Thymus (tissue), 11 donors: ENCODE results near the gene TOP2B. TPM values are rescaled to one million over a fixed set of nuclear protein-coding genes. Genes with fewer than 3 reads are reported as not detected.

Experiments used
- DNase-seq, 9 donors: peaks; one replicate each; pipeline ENCODE4 v3.0.0-alpha.2; 2013; ENCODE audit warnings: low spot score in 9 of 9, low read depth in 6 of 9, missing footprints in 1 of 9
- H3K27ac ChIP-seq, 2 donors: one replicate each; pipeline ENCODE4 v1.5.1; 2013; ENCODE audit warnings: control low read depth in 1 of 2, low read depth in 1 of 2, low read length in 1 of 2, mild to moderate bottlenecking in 1 of 2, moderate library complexity in 1 of 2
- H3K27me3 ChIP-seq, 2 donors: one replicate each; pipeline ENCODE4 v1.5.1; 2013; ENCODE audit warnings: low read length in 1 of 2; ENCODE audit not compliant: control insufficient read depth in 2 of 2, insufficient read depth in 1 of 2
- H3K36me3 ChIP-seq, 2 donors: one replicate each; pipeline ENCODE4 v1.5.1; 2013; ENCODE audit warnings: low read length in 1 of 2, mild to moderate bottlenecking in 1 of 2, moderate library complexity in 1 of 2; ENCODE audit not compliant: control insufficient read depth in 2 of 2, insufficient read depth in 2 of 2
- H3K4me1 ChIP-seq, 2 donors: one replicate each; pipeline ENCODE4 v1.5.1; 2013; ENCODE audit warnings: low read length in 2 of 2; ENCODE audit not compliant: control insufficient read depth in 2 of 2, insufficient read depth in 2 of 2
- H3K4me3 ChIP-seq, 2 donors: one replicate each; pipeline ENCODE4 v1.5.1; 2013; ENCODE audit warnings: low read length in 2 of 2, control low read depth in 1 of 2, mild to moderate bottlenecking in 1 of 2
- H3K9me3 ChIP-seq, 2 donors: one replicate each; pipeline ENCODE4 v1.5.1; 2013; ENCODE audit warnings: low read length in 1 of 2, mild to moderate bottlenecking in 1 of 2; ENCODE audit not compliant: control insufficient read depth in 2 of 2, insufficient read depth in 1 of 2
- WGBS: extraction: QIAGEN DNeasy Blood & Tissue Kit; methylation state at CpG from one replicate; pipeline ENCODE4 v1.1.7; 2013; 5-methylcytosine and 5-hydroxymethylcytosine counted together
- polyA plus RNA-seq: library from polyadenylated mRNA; stranded (reverse); fragments of 200-250 nt; gene quantifications from one replicate; pipeline ENCODE4 v1.2.3, GENCODE V29; 2013
- total RNA-seq: library from RNA; stranded (reverse); fragments of 120-200 nt; gene quantifications from one replicate; pipeline ENCODE4 v1.2.4, GENCODE V29; 2013
- donor health status: healthy.

Gene TOP2B
- total and polyA plus RNA-seq, 2 donors = 122 to 186 TPM

DNA sequence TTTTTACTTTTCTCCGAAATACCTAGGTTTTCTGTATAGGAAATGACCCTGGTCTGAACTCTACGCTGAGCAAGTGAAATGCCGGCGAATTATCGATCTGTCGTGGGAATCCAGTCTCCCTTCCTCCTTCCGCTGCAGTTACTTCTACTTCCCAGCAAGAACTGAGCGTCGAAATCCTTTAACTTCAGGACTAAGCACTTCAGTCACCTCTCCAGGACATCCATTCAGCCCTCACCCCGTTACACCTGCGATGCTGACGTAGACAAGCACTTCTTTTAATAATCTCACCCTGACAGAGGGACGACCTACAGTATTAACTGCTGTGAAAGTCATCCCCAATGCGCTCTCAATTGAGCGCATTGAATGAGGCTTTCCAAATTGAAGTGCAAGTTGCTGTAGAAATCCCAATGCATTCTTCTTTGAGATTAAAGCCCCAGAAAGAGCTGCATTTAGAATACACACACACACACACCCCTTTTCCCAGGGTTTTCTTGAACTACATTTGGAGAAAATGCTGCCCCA is 1.3 kb downstream of the TOP2B start:
- peak in 3 of 9 donors; percentile 36 to 58 (median 52) for DNase-seq
- WGBS = under 1% methylated on average over 15 of the region's 15 CpGs
- Histone ChIP-seq H3K4me1 (peaks cover 13 to 14% of the 10 kb centered on the region in 2 donors), H3K36me3 (no peaks in the 10 kb centered on the region), H3K27me3 (no peaks in the 10 kb centered on the region), H3K9me3 (no peaks in the 10 kb centered on the region), H3K27ac (peak overlapping the region; percentile 80 to 99), H3K4me3 (peak overlapping the region; percentile 62 to 97)

DNA sequence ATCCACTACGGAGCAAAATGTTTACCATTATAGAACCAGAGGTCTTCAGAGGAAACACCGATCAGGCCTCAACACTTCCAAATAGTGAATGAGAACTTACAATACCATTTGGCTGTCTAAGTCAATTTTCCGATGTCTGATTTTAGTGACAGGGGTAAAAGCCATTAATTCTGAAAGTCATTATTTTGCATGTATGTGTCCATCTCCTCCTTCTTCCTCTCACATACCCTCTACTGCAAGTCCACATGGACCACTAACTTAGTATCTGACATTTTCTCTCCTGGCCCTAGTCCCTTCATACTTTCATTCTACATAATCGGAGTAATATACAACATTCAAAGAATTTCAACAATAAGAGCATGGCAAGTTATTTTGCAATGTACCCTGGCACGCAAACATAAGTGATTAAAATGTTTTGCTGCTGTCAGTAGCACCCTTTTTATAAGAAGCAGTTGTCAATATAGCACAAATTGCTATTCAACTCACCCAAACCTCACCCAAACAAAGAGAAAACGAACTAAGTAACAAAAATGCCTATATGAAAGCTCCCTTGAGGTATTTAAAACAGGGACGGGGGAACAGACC is 1.9 kb downstream of the TOP2B start:
- Histone ChIP-seq H3K27ac (peak overlapping the region in 1 of 2 donors; percentile 80), H3K36me3 (no peaks in the 10 kb centered on the region), H3K9me3 (no peaks in the 10 kb centered on the region), H3K4me1 (peaks cover 13 to 14% of the 10 kb centered on the region in 2 donors), H3K27me3 (no peaks in the 10 kb centered on the region), H3K4me3 (peak overlapping the region; percentile 62 to 97)
- peak in 1 of 9 donors; percentile 27 for DNase-seq
- 19% methylated on average over 7 of the region's 7 CpGs for WGBS

DNA sequence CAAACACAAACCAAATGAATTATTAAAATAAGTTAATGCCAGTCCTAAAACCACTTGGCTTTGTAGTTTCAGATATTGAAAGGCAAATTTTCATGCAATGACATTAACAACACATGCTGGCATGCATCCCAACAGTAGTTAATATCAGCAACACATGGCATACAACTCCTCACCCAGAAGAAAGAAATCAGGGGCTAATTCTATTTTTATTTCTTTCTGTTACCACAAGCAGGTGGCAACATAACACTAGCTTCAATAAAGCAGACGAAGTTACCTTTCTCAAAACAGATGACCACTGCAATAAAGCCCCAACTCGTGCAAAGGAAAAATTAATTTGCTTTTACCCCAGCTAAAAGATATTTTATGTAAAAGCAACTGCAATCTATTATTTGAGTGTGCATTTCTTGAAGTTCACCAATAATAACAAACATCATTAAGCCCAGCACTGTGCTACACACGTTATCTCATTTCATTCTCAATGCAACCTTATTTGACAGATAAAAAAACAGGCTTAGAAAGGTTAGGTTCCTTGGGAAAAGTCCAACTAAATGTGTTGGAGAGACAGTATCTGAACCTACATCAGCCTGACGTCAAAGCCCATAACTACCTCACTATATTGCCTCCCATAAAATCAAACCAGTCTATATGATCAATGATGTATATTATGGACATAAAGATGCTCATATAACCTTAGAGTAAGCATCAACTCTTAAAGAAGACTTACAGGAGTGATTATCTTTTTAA is 2.8 kb downstream of the TOP2B start:
- peaks cover 13 to 14% of the 10 kb centered on the region in 2 donors for H3K4me1 ChIP-seq
- WGBS = 19% methylated on average over 4 of the region's 4 CpGs

DNA sequence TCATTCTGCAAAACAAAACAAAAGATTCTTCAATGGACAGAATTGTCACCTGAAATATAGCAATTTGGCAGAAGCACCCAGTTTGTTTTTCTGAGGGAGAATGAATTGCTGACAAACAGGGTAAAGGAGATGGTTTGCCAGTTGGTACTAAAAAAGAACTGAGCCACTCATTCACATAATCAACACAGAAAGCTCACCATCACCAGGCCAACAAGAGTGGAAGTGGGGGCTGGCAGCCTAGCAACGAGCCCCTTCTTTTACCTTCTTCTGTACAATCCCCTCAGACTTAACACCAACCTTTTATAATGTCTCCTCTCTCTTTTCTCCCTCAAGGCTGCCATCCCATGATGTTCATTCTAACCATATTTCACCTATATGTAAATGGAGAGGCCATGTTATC is 5.9 kb downstream of the TOP2B start:
- Histone ChIP-seq H3K9me3 (no peaks in the 10 kb centered on the region), H3K4me3 (no peak overlapping the region), H3K27ac (no peak overlapping the region), H3K36me3 (no peaks in the 10 kb centered on the region), H3K27me3 (no peaks in the 10 kb centered on the region), H3K4me1 (peaks cover 5 to 7% of the 10 kb centered on the region in 2 donors)
- DNase-seq = no peak
- 58% methylated on average over 1 of the region's 1 CpG for WGBS

More for the DNA sequence above, 2.8 kb downstream of the TOP2B start:
- H3K9me3 ChIP-seq = no peaks in the 10 kb centered on the region
- H3K36me3 ChIP-seq = no peaks in the 10 kb centered on the region
- DNase-seq = no peak
- peak overlapping the region in 1 of 2 donors; percentile 24 for H3K4me3 ChIP-seq
- no peak overlapping the region for H3K27ac ChIP-seq
- H3K27me3 ChIP-seq = no peaks in the 10 kb centered on the region

DNA sequence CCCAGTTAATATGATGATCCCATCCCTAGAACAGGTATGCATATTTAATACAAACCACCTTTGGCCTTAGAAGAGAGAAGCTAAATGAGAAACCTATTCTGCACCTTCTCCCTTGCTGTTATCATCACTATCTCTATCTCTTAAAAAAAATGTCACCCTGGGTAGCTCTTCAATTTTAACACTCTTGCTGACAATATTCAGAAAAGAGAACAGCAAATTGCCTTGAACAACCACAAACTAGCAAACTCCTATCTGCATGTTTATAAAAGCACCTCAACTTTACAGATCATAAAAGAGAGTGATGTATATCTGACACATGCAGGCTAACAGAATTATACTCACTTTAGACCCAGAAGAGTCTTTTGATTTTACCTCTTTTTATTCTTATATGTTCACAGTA is 7.4 kb downstream of the TOP2B start:
- H3K27me3 ChIP-seq = no peaks in the 10 kb centered on the region
- H3K4me1 ChIP-seq = peaks cover 3 to 5% of the 10 kb centered on the region in 2 donors
- no peaks in the 10 kb centered on the region for H3K9me3 ChIP-seq
- H3K4me3 ChIP-seq = no peak overlapping the region
- no peak for DNase-seq
- no peaks in the 10 kb centered on the region for H3K36me3 ChIP-seq
- H3K27ac ChIP-seq = no peak overlapping the region

DNA sequence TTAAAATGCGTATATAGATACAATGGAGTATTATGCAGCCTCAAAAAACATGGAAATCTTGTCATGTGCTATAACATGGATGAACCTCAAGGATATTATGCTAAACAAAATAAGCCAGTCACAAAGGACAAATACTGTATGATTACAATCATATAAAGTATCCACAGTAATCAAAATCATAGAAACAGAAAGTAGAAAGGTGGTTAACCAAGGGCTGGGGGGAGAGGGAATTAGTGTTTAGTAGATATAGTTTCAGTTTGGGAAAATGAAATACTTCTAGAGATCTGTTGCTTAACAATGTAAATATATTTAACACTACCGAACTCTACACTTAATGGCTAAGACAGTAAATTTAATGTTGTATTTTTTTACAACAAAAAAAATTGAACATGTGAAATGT is 9.0 kb downstream of the TOP2B start:
- DNase-seq = no peak
- no peaks in the 10 kb centered on the region for H3K9me3 ChIP-seq
- H3K4me1 ChIP-seq = no peaks in the 10 kb centered on the region
- H3K4me3 ChIP-seq = no peak overlapping the region
- H3K27me3 ChIP-seq = no peaks in the 10 kb centered on the region
- WGBS = 72% methylated on average over 2 of the region's 2 CpGs
- H3K36me3 ChIP-seq = no peaks in the 10 kb centered on the region
- H3K27ac ChIP-seq = no peak overlapping the region

DNA sequence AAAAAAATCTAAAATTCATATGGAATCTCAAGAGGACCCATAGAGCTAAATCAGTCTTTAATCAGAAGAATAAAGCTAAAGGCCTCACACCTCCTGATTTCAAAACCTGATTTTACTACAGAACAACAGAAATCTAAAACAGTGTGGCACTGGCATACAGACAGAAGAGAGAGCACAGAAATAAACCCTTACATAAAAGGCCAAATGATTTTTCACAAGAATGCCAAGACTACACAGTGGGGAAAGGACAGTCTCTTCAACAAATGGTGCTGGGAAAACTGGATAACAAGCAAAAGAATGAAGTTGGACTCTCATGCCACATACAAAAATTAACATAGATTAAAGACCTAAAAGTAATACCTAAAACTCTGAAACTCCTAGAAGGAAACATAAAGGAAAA is 10.1 kb downstream of the TOP2B start:
- no peaks in the 10 kb centered on the region for H3K9me3 ChIP-seq
- no peaks in the 10 kb centered on the region for H3K27me3 ChIP-seq
- no peak overlapping the region for H3K27ac ChIP-seq
- H3K36me3 ChIP-seq = peaks cover 0 to 3% of the 10 kb centered on the region in 2 donors
- no peak for DNase-seq
- H3K4me3 ChIP-seq = no peak overlapping the region
- H3K4me1 ChIP-seq = no peaks in the 10 kb centered on the region

DNA sequence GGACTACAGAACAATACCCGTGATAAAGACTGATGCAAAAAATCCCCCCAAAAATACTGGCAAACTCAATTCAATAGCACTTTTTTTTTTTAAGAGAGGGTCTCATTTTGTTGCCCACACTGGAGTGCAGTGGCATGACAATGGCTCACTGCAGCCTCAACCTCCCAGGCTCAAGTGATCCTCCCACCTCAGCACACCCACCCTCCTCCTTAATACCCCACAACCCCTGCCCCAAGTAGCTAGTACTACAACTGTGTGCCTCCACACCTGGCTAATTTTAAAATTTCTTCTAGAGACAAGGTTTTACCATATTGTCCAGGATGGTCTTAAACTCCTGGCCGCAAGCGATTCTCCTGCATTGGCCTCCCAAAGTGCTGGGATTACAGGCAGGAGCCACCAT is 11.4 kb downstream of the TOP2B start:
- H3K27me3 ChIP-seq = no peaks in the 10 kb centered on the region
- H3K36me3 ChIP-seq = peaks cover 3% of the 10 kb centered on the region in 2 donors
- 98% methylated on average over 3 of the region's 3 CpGs for WGBS
- H3K9me3 ChIP-seq = peaks cover 1 to 3% of the 10 kb centered on the region in 2 donors
- no peak overlapping the region for H3K27ac ChIP-seq
- H3K4me3 ChIP-seq = no peak overlapping the region
- no peak for DNase-seq
- H3K4me1 ChIP-seq = no peaks in the 10 kb centered on the region

DNA sequence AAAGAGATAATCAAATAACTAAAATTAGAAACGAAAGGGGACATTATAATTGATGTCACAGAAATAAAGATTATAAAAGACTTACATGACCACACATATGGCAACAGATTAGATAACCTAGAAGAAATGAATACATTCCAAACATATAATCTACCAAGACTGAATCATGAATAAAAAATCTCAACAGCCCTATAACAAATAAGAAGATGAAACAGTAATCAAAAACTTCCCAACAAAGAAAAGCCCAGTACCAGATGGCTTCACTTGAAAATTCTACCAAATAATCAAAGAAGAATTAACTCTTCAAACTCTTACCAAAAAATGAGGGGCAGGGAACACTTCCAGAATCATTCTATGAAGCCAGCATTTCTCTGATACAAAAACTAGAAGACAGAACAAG is 11.8 kb downstream of the TOP2B start:
- Histone ChIP-seq H3K36me3 (peaks cover 3% of the 10 kb centered on the region in 2 donors), H3K27ac (no peak overlapping the region), H3K27me3 (no peaks in the 10 kb centered on the region), H3K4me3 (no peak overlapping the region), H3K9me3 (peaks cover 1 to 3% of the 10 kb centered on the region in 2 donors), H3K4me1 (peaks cover 0 to under 1% of the 10 kb centered on the region in 2 donors)
- WGBS = 93% methylated on average over 1 of the region's 1 CpG
- DNase-seq = no peak
